ENCODE data around the gene UROC1. TPM values are rescaled to one million over a fixed set of nuclear protein-coding genes. Genes with fewer than 3 reads are reported as not detected.

Gene UROC1
- polyA plus RNA-seq, 4 donors: 0.07 to 0.14 (median 0.10) TPM

DNA sequence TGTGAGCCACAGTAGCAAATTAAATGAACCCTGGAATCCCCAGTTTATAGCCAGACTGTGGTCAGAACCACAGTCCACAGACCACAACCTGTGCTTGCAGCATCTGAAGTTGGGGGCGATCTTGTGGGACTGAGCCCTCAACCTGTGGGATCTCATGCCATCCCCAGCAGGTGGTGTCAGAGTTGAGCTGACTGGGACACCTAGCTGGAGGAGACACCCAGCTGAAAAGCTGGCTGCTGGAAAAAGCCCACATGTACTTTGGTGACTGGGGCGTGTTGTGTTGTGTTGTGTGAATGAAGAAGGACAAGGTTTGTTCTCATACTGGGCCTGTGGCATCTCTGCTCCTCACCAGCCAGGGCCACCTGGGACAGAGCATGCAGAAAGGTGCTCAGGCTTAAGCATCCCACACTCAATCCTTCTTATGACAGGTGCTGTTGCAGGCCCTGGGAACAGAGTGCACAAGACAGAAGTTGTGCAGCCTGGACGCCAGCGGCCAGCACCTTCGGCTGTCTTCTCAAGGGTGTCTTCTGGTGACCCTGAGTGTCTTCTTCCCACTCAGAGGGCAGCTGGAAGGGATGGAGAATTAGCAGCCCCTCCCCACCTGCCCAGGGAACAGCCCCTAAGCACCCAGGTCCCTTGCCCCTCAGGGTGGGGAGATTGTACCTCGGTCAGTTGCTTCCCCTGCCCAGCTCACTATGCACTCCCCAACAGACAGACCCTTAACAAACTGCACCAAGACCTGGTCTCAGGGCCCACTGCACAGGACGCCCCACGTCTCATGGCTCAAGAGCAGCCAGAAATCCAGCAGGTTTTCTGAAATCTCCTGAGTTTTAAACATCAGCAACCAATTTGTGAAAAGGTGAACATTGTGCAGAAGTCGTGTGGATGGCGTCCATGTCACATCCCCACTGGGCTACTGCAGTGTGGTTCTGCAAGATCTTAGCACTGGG is 2.2 kb upstream of the UROC1 start:
- no peak for DNase-seq (ENCODE audit: low read depth in 4 of 4, low spot score in 3 of 4)

DNA sequence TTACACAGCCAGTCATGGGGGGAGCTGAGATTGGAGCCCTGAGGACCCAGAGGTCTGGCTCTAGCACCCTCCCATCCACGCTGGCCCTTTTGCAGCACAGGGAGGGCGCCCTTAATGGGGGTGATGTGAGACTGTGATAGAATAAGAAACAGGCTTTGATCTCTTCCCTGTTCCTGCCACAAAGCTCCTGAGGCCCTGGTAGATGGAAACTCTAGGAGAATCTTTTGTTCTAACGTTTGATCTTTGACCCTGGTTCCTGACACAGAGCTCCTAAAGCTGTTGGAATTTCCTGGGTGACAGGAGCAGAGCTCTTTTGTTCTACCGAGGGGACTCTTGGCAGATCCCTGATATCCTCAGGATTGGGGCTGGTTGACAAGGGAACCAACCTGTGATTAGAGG is 1.2 kb upstream of the UROC1 start:
- no peak for DNase-seq (ENCODE audit: low read depth in 4 of 4, low spot score in 3 of 4)

GRCh38 chr3:126517986-126518778 is 609 bp upstream of the UROC1 start:
- DNase-seq (ENCODE audit: low read depth in 4 of 4, low spot score in 3 of 4): no peak

DNA sequence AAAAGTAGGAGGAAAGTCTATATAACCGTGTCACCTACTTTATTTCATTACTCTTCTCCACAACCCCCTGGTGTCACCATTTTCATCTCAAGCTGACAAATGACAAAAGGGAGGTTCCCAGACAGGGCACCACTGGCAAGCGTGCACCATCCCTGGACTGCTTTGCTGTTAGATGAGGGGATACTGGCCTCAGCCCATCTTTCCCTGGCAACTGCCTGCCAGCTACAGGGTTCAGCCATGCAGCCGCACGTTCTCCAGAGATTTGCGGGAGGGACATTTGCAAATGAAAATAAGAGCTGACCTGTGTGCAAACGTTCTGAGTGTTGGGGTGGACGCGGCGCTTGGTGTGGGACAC is 660 bp downstream of the UROC1 start:
- no peak for DNase-seq (ENCODE audit: low read depth in 4 of 4, low spot score in 3 of 4)

GRCh38 chr3:126516152-126516935 is 1.2 kb downstream of the UROC1 start:
- DNase-seq (ENCODE audit: low read depth in 4 of 4, low spot score in 3 of 4): no peak

DNA sequence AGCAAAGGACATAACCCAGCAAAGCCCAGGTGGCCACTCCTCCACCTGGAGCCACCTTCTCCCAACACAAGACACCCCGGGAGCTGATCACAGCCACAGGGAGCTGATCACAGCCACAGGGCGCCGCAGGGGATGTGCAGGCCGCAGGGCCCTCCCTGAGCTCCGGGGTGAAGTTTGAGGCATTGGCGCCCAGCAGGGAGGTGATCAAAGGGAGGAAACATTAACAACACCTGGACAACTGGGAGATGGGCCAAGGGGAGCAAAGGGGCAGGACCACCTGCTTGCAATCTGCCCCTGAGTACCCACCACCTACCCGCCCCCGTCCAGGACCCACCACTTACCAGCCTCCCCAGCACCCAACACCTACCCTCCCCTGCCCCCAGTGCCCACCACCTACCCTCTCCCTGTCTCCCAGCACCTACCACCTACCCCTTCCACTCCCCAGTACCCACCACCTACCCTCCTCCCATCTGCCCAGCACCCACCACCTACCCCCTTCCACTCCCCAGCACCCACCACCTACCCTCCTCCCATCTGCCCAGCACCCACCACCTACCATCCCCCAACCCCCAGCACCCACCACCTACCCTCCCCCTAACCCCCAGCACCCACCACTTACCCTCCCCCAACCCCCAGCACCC is 2.4 kb downstream of the UROC1 start:
- no peak for DNase-seq (ENCODE audit: low read depth in 4 of 4, low spot score in 3 of 4)

DNA sequence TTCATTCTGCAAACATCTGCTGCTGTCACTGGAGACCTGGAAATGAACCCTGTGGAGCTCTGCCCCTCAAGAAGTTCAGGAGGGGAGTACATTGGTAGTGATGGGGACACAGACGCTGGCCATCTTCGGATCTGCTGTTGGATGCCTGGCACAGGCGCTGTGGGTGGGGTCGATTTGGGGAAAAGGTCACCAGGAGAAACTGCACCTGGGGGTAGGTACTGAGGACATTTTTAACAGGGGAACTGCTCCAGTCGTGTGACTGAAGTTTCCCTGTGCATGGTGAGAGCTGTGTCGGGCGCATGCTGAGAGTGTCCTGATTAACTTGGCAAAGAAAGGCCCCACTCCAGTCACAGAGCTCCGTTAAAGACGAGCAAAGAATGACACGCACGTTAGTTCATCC is 3.4 kb downstream of the UROC1 start:
- no peak for DNase-seq (ENCODE audit: low read depth in 4 of 4, low spot score in 3 of 4)

GRCh38 chr3:126512916-126513650 is 4.5 kb downstream of the UROC1 start:
- DNase-seq (ENCODE audit: low read depth in 4 of 4, low spot score in 3 of 4): no peak

- no peak for DNase-seq (ENCODE audit: low read depth in 4 of 4, low spot score in 3 of 4)
Measured at GRCh38 chr3:126512026-126512425, 5.5 kb downstream of the UROC1 start.

DNA sequence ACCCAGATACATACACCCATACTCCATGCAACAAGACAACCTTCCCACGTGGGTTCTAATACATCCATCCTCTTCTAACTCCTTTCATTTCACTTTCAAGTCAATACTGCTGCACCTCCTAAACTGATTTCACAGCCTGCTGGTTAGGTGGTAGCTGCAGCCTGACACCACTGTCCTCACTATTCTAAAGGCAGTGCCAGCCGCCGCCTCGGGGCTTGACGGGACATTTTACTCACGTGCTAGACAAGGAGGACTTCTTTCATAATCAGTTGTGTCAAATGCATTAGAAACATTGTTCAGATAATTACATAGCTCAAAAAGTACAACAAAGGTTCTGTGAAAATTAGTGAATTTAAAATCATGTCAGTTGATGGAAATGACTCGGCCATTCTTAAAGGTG is 6.3 kb downstream of the UROC1 start:
- DNase-seq (ENCODE audit: low read depth in 4 of 4, low spot score in 3 of 4): no peak

GRCh38 chr3:126510308-126510910 is 7.2 kb downstream of the UROC1 start:
- DNase-seq (ENCODE audit: low read depth in 4 of 4, low spot score in 3 of 4): no peak

DNA sequence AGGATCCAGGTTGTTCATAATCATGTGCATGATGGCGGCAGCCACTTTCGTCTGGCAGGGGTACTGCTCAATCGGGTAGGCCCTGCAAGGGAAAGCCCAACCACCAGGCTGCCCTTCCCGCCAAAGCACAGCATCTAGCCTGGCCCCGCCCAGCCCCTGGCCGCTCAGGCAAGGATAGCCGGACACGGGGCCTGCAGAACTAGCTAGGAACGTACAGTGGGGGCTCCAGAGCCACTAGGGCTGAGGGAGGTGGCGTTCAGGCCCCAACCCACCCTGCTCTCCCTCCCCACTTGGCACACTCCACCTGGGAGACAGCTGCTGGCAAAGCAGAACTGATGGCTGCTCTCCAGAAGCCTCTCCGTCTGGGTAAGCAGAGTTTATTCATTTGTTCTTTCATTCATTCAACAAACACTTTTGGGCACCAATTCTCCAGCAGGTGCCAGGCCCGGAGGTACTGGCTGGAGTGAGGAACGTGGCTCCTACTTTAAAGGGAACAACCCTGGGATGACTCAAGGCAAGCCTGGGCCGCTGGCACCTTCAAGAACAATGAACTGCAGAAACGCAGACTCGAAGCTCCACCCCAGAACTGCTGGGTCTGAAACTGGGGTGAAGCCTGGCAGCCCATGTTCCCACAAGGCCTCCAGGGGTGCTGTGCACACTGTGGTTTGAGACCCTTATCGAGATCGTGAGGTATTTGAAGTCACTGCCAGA is 7.8 kb downstream of the UROC1 start:
- no peak for DNase-seq (ENCODE audit: low read depth in 4 of 4, low spot score in 3 of 4)

GRCh38 chr3:126508564-126508964 is 9.0 kb downstream of the UROC1 start:
- no peak for DNase-seq (ENCODE audit: low read depth in 4 of 4, low spot score in 3 of 4)

DNA sequence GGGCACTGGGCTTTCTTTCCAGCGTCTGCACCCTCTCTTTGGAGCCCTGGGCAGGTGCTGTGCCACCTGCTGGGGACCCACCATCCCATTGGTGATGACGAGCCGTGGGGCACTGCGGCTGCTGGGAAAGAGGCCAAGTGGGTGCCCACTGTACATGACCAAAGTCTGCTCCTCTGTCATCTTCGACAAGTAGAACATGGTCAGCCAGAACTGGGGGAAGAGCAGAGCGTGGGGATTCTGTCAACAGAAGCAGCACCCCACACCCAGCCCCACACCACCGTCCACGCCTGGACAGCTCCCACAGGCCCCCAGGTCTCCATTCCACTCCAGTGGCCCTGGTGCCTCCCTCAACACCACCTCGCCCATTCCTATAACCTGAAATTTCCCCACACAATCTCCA is 9.7 kb downstream of the UROC1 start:
- no peak for DNase-seq (ENCODE audit: low read depth in 4 of 4, low spot score in 3 of 4)

- no peak for DNase-seq (ENCODE audit: low read depth in 4 of 4, low spot score in 3 of 4)
Measured at GRCh38 chr3:126503701-126504100, 13.9 kb downstream of the UROC1 start.

DNA sequence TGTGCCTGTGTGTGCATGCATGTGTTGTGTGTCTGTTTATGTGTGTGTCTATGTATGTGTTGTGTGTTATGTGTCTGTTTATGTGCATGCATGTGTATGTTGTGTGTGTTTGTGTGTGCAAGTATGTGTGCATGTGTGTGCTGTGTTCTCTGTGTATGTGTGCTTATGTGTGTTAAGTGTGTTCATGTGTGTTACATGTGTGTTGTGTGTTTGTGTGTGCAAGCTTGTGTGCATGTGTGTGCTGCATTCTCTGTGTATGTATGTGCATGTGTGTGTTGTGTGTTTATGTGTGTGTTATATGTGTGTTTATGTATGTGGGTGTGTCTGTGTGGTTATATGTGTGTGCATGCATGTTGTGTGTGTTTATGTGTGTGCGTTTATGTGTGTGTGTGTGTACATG is 14.9 kb downstream of the UROC1 start:
- DNase-seq (ENCODE audit: low read depth in 4 of 4, low spot score in 3 of 4): no peak

GRCh38 chr3:126501736-126502135 is 15.8 kb downstream of the UROC1 start:
- DNase-seq (ENCODE audit: low read depth in 4 of 4, low spot score in 3 of 4): no peak

- DNase-seq (ENCODE audit: low read depth in 4 of 4, low spot score in 3 of 4): no peak
Measured at GRCh38 chr3:126501054-126501453, 16.5 kb downstream of the UROC1 start.

DNA sequence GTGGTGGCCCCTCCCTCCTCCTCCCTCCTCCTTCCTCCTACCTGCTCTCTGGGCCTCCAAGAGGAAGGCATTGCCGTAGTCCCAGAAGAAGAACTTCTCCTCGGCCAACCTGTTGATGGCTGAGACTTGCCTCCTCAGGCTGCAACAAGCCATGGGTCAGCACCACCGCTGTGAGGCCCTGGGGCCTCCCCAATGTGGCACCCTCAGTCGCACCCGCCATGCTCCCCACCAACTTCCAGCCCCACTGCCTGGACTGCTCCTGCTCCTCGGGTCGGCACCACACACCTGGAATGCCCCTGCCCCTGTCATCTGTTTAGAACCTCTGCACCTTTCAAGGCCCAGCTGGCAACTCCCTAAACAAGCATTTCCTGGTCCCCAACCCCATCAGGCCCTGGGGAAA is 17.6 kb downstream of the UROC1 start:
- no peak for DNase-seq (ENCODE audit: low read depth in 4 of 4, low spot score in 3 of 4)
